Measurements from ENCODE around the gene CCDC33.

CCDC33 gene

GRCh38 chr15:74333662-74334061 is 97.5 kb downstream of the CCDC33 start:
- Histone ChIP-seq H3K9me3 (ENCODE audit: insufficient read depth, low read length) (no peaks in the 10 kb centered on the region), H4K20me1 (ENCODE audit: insufficient read depth, low read length) (no peaks in the 10 kb centered on the region), H3K27me3 (ENCODE audit: low read depth, low read length) (no peaks in the 10 kb centered on the region), H3K4me2 (ENCODE audit: low read length) (no peak overlapping the region), H2AFZ (ENCODE audit: low read depth, low read length) (no peak overlapping the region), H3K4me3 (ENCODE audit: low read length) (no peak overlapping the region), H3K36me3 (replicated peaks; ENCODE audit: low read depth, low read length) (no peaks in the 10 kb centered on the region), H3K79me2 (ENCODE audit: low read length) (no peaks in the 10 kb centered on the region), H3K4me1 (ENCODE audit: low read length) (no peaks in the 10 kb centered on the region), H3K27ac (ENCODE audit: low read length) (no peak overlapping the region), H3K9ac (ENCODE audit: low read length) (no peak overlapping the region)
- TF ChIP-seq EZH2phosphoT487 (IDR thresholded peaks at IDR 0.05; ENCODE audit: low read depth): no peak
- TF ChIP-seq CTCF (IDR thresholded peaks at IDR 0.05; ENCODE audit: low read depth, low read length): no peak

DNA sequence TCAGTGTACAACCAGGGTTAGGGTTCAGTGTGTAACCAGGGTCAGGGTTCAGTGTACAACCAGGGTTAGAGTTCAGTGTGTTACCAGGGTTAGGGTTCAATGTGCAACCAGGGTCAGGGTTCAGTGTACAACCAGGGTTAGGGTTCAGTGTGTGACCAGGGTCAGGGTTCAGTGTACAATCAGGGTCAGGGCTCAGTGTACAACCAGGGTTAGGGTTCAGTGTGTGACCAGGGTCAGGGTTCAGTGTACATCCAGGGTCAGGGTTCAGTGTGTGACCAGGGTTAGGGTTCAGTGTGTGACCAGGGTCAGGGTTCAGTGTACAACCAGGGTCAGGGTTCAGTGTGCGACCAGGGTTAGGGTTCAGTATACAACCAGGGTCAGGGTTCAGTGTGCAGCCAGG is 98.0 kb downstream of the CCDC33 start:
- Histone ChIP-seq H3K4me3 (ENCODE audit: low read length) (no peak overlapping the region), H3K27me3 (ENCODE audit: low read depth, low read length) (no peaks in the 10 kb centered on the region), H3K9me3 (ENCODE audit: insufficient read depth, low read length) (no peaks in the 10 kb centered on the region), H4K20me1 (ENCODE audit: insufficient read depth, low read length) (no peaks in the 10 kb centered on the region), H2AFZ (ENCODE audit: low read depth, low read length) (no peak overlapping the region), H3K27ac (ENCODE audit: low read length) (no peak overlapping the region), H3K4me2 (ENCODE audit: low read length) (no peak overlapping the region), H3K4me1 (ENCODE audit: low read length) (no peaks in the 10 kb centered on the region), H3K79me2 (ENCODE audit: low read length) (no peaks in the 10 kb centered on the region), H3K9ac (ENCODE audit: low read length) (no peak overlapping the region), H3K36me3 (replicated peaks; ENCODE audit: low read depth, low read length) (no peaks in the 10 kb centered on the region)
- TF ChIP-seq CTCF (IDR thresholded peaks at IDR 0.05; ENCODE audit: low read depth, low read length) (no peak), EZH2phosphoT487 (IDR thresholded peaks at IDR 0.05; ENCODE audit: low read depth) (no peak)

DNA sequence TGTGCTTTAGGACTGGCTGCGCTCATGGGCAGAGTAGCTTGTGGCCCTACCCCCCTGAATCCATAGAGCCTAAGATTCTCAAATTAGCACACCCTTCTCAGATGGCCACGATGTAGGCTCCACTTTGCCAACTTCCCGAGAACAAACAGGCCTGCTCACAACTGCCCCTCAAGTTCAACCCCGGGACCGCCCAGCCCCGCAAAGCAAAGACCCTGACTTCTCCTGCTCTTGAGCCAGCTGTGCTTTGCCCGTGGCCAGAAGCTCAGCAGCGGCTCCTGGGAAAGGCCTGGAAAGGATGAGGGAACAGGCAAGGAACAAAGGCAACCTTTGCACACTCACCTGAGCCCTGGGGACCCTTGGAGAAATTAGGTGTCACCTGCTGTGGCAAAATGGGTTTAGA is 99.3 kb downstream of the CCDC33 start:
- no peak for TF ChIP-seq CTCF (IDR thresholded peaks at IDR 0.05; ENCODE audit: low read depth, low read length)
- TF ChIP-seq EZH2phosphoT487 (IDR thresholded peaks at IDR 0.05; ENCODE audit: low read depth): no peak
- Histone ChIP-seq H2AFZ (ENCODE audit: low read depth, low read length) (no peak overlapping the region), H3K27ac (ENCODE audit: low read length) (no peak overlapping the region), H3K79me2 (ENCODE audit: low read length) (no peaks in the 10 kb centered on the region), H4K20me1 (ENCODE audit: insufficient read depth, low read length) (no peaks in the 10 kb centered on the region), H3K4me3 (ENCODE audit: low read length) (no peak overlapping the region), H3K9ac (ENCODE audit: low read length) (no peak overlapping the region), H3K4me1 (ENCODE audit: low read length) (no peaks in the 10 kb centered on the region), H3K36me3 (replicated peaks; ENCODE audit: low read depth, low read length) (no peaks in the 10 kb centered on the region), H3K9me3 (ENCODE audit: insufficient read depth, low read length) (no peaks in the 10 kb centered on the region), H3K4me2 (ENCODE audit: low read length) (no peak overlapping the region), H3K27me3 (ENCODE audit: low read depth, low read length) (no peaks in the 10 kb centered on the region)

- no peaks in the 10 kb centered on the region for H3K4me1 ChIP-seq (ENCODE audit: low read length)
- no peaks in the 10 kb centered on the region for H3K9me3 ChIP-seq (ENCODE audit: insufficient read depth, low read length)
- no peaks in the 10 kb centered on the region for H3K27me3 ChIP-seq (ENCODE audit: low read depth, low read length)
- H3K36me3 ChIP-seq (replicated peaks; ENCODE audit: low read depth, low read length): no peaks in the 10 kb centered on the region
- no peak overlapping the region for H3K9ac ChIP-seq (ENCODE audit: low read length)
- no peaks in the 10 kb centered on the region for H3K79me2 ChIP-seq (ENCODE audit: low read length)
- no peak overlapping the region for H3K4me3 ChIP-seq (ENCODE audit: low read length)
- TF ChIP-seq CTCF (IDR thresholded peaks at IDR 0.05; ENCODE audit: low read depth, low read length) (no peak), EZH2phosphoT487 (IDR thresholded peaks at IDR 0.05; ENCODE audit: low read depth) (no peak)
- H3K27ac ChIP-seq (ENCODE audit: low read length): no peak overlapping the region
- H3K4me2 ChIP-seq (ENCODE audit: low read length): no peak overlapping the region
- no peak overlapping the region for H2AFZ ChIP-seq (ENCODE audit: low read depth, low read length)
- H4K20me1 ChIP-seq (ENCODE audit: insufficient read depth, low read length): no peaks in the 10 kb centered on the region
These were observed 100.2 kb downstream of the CCDC33 start for GRCh38 chr15:74336061-74337005.

All from OCI-LY3 (cell line).